GM12878 (cell line): ENCODE data around the gene HOXD11. TPM values are rescaled to one million over a fixed set of nuclear protein-coding genes. Genes with fewer than 3 reads are reported as not detected.
A peak's percentile ranks its signal among the peaks of the same experiment; 100 is the strongest.

Experiments used
- ATAC-seq: fragments of 200-7000 bp; cut with Tn5 transposase; 3 replicates; pipeline ENCODE4 v1.9.1; 2020; ENCODE audit warnings: mild to moderate bottlenecking, moderate library complexity
- BruUV-seq: library from RNA; stranded (reverse); fragments of 400-500 nt; replicated peaks from 2 replicates; lab custom pipeline; 2021; lab: Mats Ljungman, UMichigan
- CTCF ChIA-PET: fragments of 300-600 bp; sonication (Branson Sonifier 250); formaldehyde crosslinking; extraction: SDS; loops from one replicate; lab custom pipeline; 2021; ENCODE audit warnings: inconsistent platforms; lab: Yijun Ruan, JAX
- POLR2A ChIA-PET: fragments of 350-600 bp; formaldehyde crosslinking; extraction: SDS; loops from one replicate; lab custom pipeline; 2021; ENCODE audit warnings: inconsistent platforms; lab: Charles Lee
- RAD21 ChIA-PET: fragments of 300-600 bp; sonication (Branson Sonifier 250); formaldehyde crosslinking; loops from one replicate; lab custom pipeline; 2023; ENCODE audit warnings: antibody characterized with exemption; ENCODE audit not compliant: unreplicated experiment; lab: Charles Lee
- SMC1A ChIA-PET: fragments of 300-600 bp; sonication (Branson Sonifier 250); formaldehyde crosslinking; loops from one replicate; lab custom pipeline; 2023; ENCODE audit not compliant: unreplicated experiment, uncharacterized antibody; lab: Charles Lee
- DNase-seq: peaks from one replicate; pipeline ENCODE4 v3.0.0-alpha.2; 2011; ENCODE audit warnings: low read depth, low spot score
- FAIRE-seq: peaks from 3 replicates; lab custom pipeline; 2011; peaks lifted over from hg19 to GRCh38; lab: Jason Lieb, UNC
- H2AFZ ChIP-seq: 2 replicates; pipeline ENCODE4 v1.6.0; 2011; ENCODE audit warnings: low read depth, low read length, control low read depth; ENCODE audit not compliant: control insufficient read depth
- H3K27ac ChIP-seq: 2 replicates; pipeline ENCODE4 v1.5.1; 2011; ENCODE audit warnings: control low read depth; ENCODE audit not compliant: control insufficient read depth, insufficient read depth
- H3K27me3 ChIP-seq, 2 experiments: replicated peaks in 1 of 2; 2 replicates each; pipeline versions ENCODE4 v1.6.0 to v1.6.1; 2011; ENCODE audit warnings: low read length in 1 of 2; ENCODE audit not compliant: control insufficient read depth in 2 of 2, insufficient read depth in 2 of 2
- H3K36me3 ChIP-seq, 2 experiments: 2 replicates each; pipeline ENCODE4 v1.5.1; 2011; ENCODE audit warnings: low read length in 1 of 2; ENCODE audit not compliant: control insufficient read depth in 2 of 2, insufficient read depth in 2 of 2
- H3K4me1 ChIP-seq: 2 replicates; pipeline ENCODE4 v1.6.1; 2011; ENCODE audit warnings: mild to moderate bottlenecking, low read length, moderate library complexity, mixed read lengths; ENCODE audit not compliant: control insufficient read depth, insufficient read depth
- H3K4me2 ChIP-seq: 2 replicates; pipeline ENCODE4 v1.6.0; 2011; ENCODE audit warnings: control low read depth; ENCODE audit not compliant: control insufficient read depth, insufficient read depth
- H3K4me3 ChIP-seq: fragments of 200-600 bp; sonication (generic); 2 replicates; pipeline ENCODE4 v1.5.1; 2016
- H3K79me2 ChIP-seq: 2 replicates; pipeline ENCODE4 v1.6.0; 2011; ENCODE audit warnings: low read length; ENCODE audit not compliant: control insufficient read depth, insufficient read depth
- H3K9ac ChIP-seq: 2 replicates; pipeline ENCODE4 v1.8.0; 2011; ENCODE audit warnings: low read length, control low read depth, mixed read lengths; ENCODE audit not compliant: control insufficient read depth, insufficient read depth
- H3K9me3 ChIP-seq: replicated peaks from 3 replicates; pipeline ENCODE4 v1.5.1; 2011; ENCODE audit warnings: mild to moderate bottlenecking, low read length; ENCODE audit not compliant: control insufficient read depth, insufficient read depth
- H4K20me1 ChIP-seq: 2 replicates; pipeline ENCODE4 v1.6.0; 2011; ENCODE audit not compliant: control insufficient read depth, insufficient read depth
- BCL11A ChIP-seq: IDR thresholded peaks from 2 replicates; pipeline ENCODE4 v1.6.1; 2011; ENCODE audit warnings: low read depth, low read length
- CREB1 ChIP-seq: IDR thresholded peaks from 2 replicates; pipeline ENCODE4 v1.6.1; 2012; ENCODE audit warnings: low read depth, mild to moderate bottlenecking, inconsistent platforms
- CTCF ChIP-seq, 3 experiments: IDR thresholded peaks in 2 of 3; conservative IDR thresholded peaks in 1 of 3; 2 replicates each; pipeline ENCODE4 v1.5.1; 2011; ENCODE audit warnings: low read depth in 3 of 3, low read length in 3 of 3, mild to moderate bottlenecking in 3 of 3, control low read depth in 2 of 3, moderate library complexity in 2 of 3, inconsistent platforms in 1 of 3, mixed read lengths in 1 of 3; ENCODE audit not compliant: control insufficient read depth in 2 of 3, insufficient read depth in 1 of 3; ENCODE audit errors: extremely low read depth in 1 of 3
- EGR1 ChIP-seq, 2 experiments: IDR thresholded peaks; 1 replicate in 1 of 2; 2 replicates in 1 of 2; pipeline ENCODE4 v1.6.1; 2011 to 2012; ENCODE audit warnings: low read depth in 2 of 2, low read length in 2 of 2, borderline replicate concordance in 1 of 2, mild to moderate bottlenecking in 1 of 2, moderate library complexity in 1 of 2
- HDAC2 ChIP-seq: fragments of 200-600 bp; sonication (generic); IDR thresholded peaks from 2 replicates; pipeline ENCODE4 v1.6.1; 2017
- NFYA ChIP-seq: IDR thresholded peaks from 2 replicates; pipeline ENCODE4 v1.6.1; 2011; ENCODE audit warnings: low read depth, mild to moderate bottlenecking, low read length, improper control_type of control experiment, borderline replicate concordance
- NR2C1 ChIP-seq: fragments of 450-650 bp; IDR thresholded peaks from 2 replicates; pipeline ENCODE4 v1.6.1; 2017; ENCODE audit warnings: antibody characterized with exemption, mild to moderate bottlenecking, moderate library complexity
- SMC3 ChIP-seq: IDR thresholded peaks from 2 replicates; pipeline ENCODE4 v1.6.1; 2011; ENCODE audit warnings: low read length, improper control_type of control experiment, borderline replicate concordance
- WGBS: methylation state at CpG from one replicate; pipeline ENCODE4 v1.1.6; 2016; ENCODE audit warnings: low lambda C conversion rate; ENCODE audit not compliant: insufficient replicate concordance, insufficient coverage; ENCODE audit errors: missing lambda C conversion rate; 5-methylcytosine and 5-hydroxymethylcytosine counted together
- in situ Hi-C: fragments of 300-500 bp; cut with MboI; formaldehyde crosslinking; loops from 9 replicates; pipeline ENCODE4 v1.14.3; 2018; ENCODE audit warnings: mixed read lengths
- intact Hi-C: fragments of 100-400 bp; cut with micrococcal nuclease; formaldehyde crosslinking; loops from one replicate; pipeline ENCODE4 v1.14.2; 2022; ENCODE audit not compliant: unreplicated experiment
- polyA plus RNA-seq, 11 experiments: library from polyadenylated mRNA; depleted of rRNA in 4 of 11; unstranded in 6 of 11; stranded (reverse) in 5 of 11; fragments of >200 nt; fragmentation: Nextera tagmentation in 4 of 11; fragmentation: Illumina TruSeq in 1 of 11; extraction: Ambion mirVana in 4 of 11; extraction: Trizol in 1 of 11; gene quantifications; 1 replicate in 1 of 11; 2 replicates in 10 of 11; pipeline versions ENCODE4 v1.2.1 to v1.2.3, GENCODE V29; 2011 to 2016; ENCODE audit warnings: inconsistent platforms in 2 of 11, missing spikeins in 2 of 11, low read depth in 1 of 11
- total RNA-seq, 4 experiments: library from RNA; depleted of rRNA in 3 of 4; stranded (reverse); fragments of >200 nt in 3 of 4; fragmentation: Illumina TruSeq in 1 of 4; extraction: Trizol in 1 of 4; gene quantifications; 2 replicates each; pipeline versions ENCODE4 v1.2.1 to v1.2.3, GENCODE V29; 2013 to 2021
- TF ChIP-seq, protein P1 (sequence below): fragments of 450-650 bp; conservative IDR thresholded peaks from 2 replicates; pipeline ENCODE4 v1.6.1; 2017; ENCODE audit warnings: mild to moderate bottlenecking, moderate library complexity

Gene HOXD11
- total and polyA plus RNA-seq, 10 of the 15 experiments (the other 5 are each of a cell fraction or from before 2014, with no cell fraction given), result not detected

GRCh38 chr2:176085120-176085788 is 21.8 kb upstream of the HOXD11 start:
- no peak for FAIRE-seq
- intact Hi-C loops, result loop anchor here (10.0 kb wide), 1 partner anchor 200 kb away; no protein-coding TSS in a partner anchor
- Histone ChIP-seq H3K4me3 (no peak overlapping the region), H3K4me2 (no peak overlapping the region), H3K27me3 (peaks cover 5 to 19% of the 10 kb centered on the region in 2 experiments), H3K79me2 (no peaks in the 10 kb centered on the region), H3K4me1 (no peaks in the 10 kb centered on the region), H3K27ac (no peak overlapping the region), H3K9me3 (peaks cover 20% of the 10 kb centered on the region; the same call in 2 of the 3 replicates), H3K36me3 (no peaks in the 10 kb centered on the region), H4K20me1 (no peaks in the 10 kb centered on the region), H3K9ac (no peak overlapping the region), H2AFZ (no peak overlapping the region)
- SMC1A ChIA-PET, result interaction anchor here (1.6 kb wide), 1 partner anchor 395 kb away, joined by 3 read pairs; no protein-coding TSS in a partner anchor
- WGBS, result 51% methylated on average over 37 of the region's 40 CpGs
- TF ChIP-seq NFYA, result no peak
- no peak for TF ChIP-seq CREB1
- RAD21 ChIA-PET, result interaction anchor here (0.7 to 1.0 kb wide), 3 partner anchors 395 to 398 kb away, joined by 3 read pairs; no protein-coding TSS in a partner anchor
- no peak for DNase-seq
- CTCF ChIA-PET, result interaction anchor here (1.2 to 2.5 kb wide), 3 partner anchors 11 to 396 kb away, joined by 3 to 13 read pairs (median 6); no protein-coding TSS in a partner anchor
- no peak for ATAC-seq
- BruUV-seq, result no TSS peak
- in situ Hi-C loops, result no loop called here
- POLR2A ChIA-PET, result no interaction called here

GRCh38 chr2:176085861-176086771 is 21.0 kb upstream of the HOXD11 start:
- no TSS peak for BruUV-seq
- peak in 2 of 3 experiments; percentile 40 to 57; a peak in 4 of 6 replicates for TF ChIP-seq CTCF (IDR thresholded peaks at IDR 0.05 in 2 of 3, conservative IDR thresholded peaks at IDR 0.05 in 1 of 3; ENCODE audit: control insufficient read depth in 2 of 3, extremely low read depth in 1 of 3, insufficient read depth in 1 of 3, low read depth in 3 of 3, low read length in 3 of 3)
- TF ChIP-seq, protein P1, sequence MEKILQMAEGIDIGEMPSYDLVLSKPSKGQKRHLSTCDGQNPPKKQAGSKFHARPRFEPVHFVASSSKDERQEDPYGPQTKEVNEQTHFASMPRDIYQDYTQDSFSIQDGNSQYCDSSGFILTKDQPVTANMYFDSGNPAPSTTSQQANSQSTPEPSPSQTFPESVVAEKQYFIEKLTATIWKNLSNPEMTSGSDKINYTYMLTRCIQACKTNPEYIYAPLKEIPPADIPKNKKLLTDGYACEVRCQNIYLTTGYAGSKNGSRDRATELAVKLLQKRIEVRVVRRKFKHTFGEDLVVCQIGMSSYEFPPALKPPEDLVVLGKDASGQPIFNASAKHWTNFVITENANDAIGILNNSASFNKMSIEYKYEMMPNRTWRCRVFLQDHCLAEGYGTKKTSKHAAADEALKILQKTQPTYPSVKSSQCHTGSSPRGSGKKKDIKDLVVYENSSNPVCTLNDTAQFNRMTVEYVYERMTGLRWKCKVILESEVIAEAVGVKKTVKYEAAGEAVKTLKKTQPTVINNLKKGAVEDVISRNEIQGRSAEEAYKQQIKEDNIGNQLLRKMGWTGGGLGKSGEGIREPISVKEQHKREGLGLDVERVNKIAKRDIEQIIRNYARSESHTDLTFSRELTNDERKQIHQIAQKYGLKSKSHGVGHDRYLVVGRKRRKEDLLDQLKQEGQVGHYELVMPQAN, result no peak
- TF ChIP-seq NR2C1, result no peak
- TF ChIP-seq SMC3, result peak; percentile 34
- no peak for TF ChIP-seq EGR1 (IDR thresholded peaks at IDR 0.05; ENCODE audit: borderline replicate concordance in 1 of 2, low read depth in 2 of 2, low read length in 2 of 2)
- TF ChIP-seq HDAC2, result no peak
- no peak for TF ChIP-seq BCL11A

More at GRCh38 chr2:176085861-176086771, 21.0 kb upstream of the HOXD11 start:
- peaks cover 7 to 22% of the 10 kb centered on the region in 2 experiments for H3K27me3 ChIP-seq
- intact Hi-C loops, result loop anchor here (2.0 to 10.0 kb wide), 2 partner anchors 201 to 395 kb away; no protein-coding TSS in a partner anchor
- DNase-seq (no peak), FAIRE-seq (no peak), ATAC-seq (peak; percentile 53)
- ChIA-PET CTCF (interaction anchor here (0.8 to 2.5 kb wide), 5 partner anchors 10 to 399 kb away, joined by 3 to 13 read pairs (median 4); no protein-coding TSS in a partner anchor), RAD21 (interaction anchor here (0.7 to 1.0 kb wide), 3 partner anchors 396 to 399 kb away, joined by 3 read pairs; no protein-coding TSS in a partner anchor), POLR2A (no interaction called here), SMC1A (no interaction called here)
- peaks cover 11% of the 10 kb centered on the region; the same call in 2 of the 3 replicates for H3K9me3 ChIP-seq
- H3K4me2 ChIP-seq, result no peak overlapping the region
- no peak overlapping the region for H3K9ac ChIP-seq
- H4K20me1 ChIP-seq, result no peaks in the 10 kb centered on the region
- WGBS, result 45% methylated on average over 39 of the region's 46 CpGs
- H3K79me2 ChIP-seq, result no peaks in the 10 kb centered on the region
- no peaks in the 10 kb centered on the region for H3K4me1 ChIP-seq
- no peak overlapping the region for H3K4me3 ChIP-seq
- H3K27ac ChIP-seq, result no peak overlapping the region
- H3K36me3 ChIP-seq, result no peaks in the 10 kb centered on the region
- no peak overlapping the region for H2AFZ ChIP-seq
- in situ Hi-C loops, result no loop called here
